ENCODE results near the gene SERPINF2. TPM values are rescaled to one million over a fixed set of nuclear protein-coding genes. Genes with fewer than 3 reads are reported as not detected.

The SERPINF2 gene
- total and polyA plus RNA-seq, 2 donors from 2014 or later, result 30.6 to 209 TPM

DNA sequence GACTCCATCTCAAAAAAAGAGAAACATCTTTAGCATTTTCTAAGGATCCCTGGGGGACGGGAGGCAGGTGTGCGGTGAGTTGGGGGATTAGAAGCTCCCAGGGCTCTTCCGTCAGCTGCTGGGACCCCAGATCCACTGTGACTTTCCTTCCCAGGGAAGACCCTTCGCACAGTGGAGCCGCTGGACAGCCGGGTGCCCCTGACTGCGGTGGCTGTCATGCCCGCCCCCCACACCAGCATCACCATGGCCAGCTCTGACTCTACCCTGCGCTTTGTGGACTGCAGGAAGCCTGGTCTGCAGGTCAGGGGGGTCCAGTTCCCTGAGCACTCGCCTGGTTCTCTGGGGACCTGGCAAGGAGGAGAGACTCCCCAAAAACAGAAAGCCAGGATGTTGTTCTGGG, 7.3 kb upstream of the SERPINF2 start:
- no peak for FAIRE-seq
- intact Hi-C loops (cut with DNase I), result no loop called here
- no peak for DNase-seq
- peaks cover 0 to 3% (median 3%) of the 10 kb centered on the region in 3 donors for H3K36me3 ChIP-seq (ENCODE audit: control insufficient read depth in 2 of 3, insufficient read depth in 3 of 3, low read length in 3 of 3)
- no peak overlapping the region for H3K9ac ChIP-seq (ENCODE audit: low read length in 3 of 3)
- no peak overlapping the region for H3K4me3 ChIP-seq (ENCODE audit: low read length in 3 of 3)
- H3K27ac ChIP-seq (ENCODE audit: low read depth in 2 of 2, low read length in 2 of 2), result peak overlapping the region in 1 of 2 donors; percentile 76
- peaks cover 3 to 32% (median 6%) of the 10 kb centered on the region in 3 donors for H3K4me1 ChIP-seq (ENCODE audit: control insufficient read depth in 2 of 3, insufficient read depth in 2 of 3, low read depth in 1 of 3, low read length in 3 of 3)
- no peaks in the 10 kb centered on the region for H3K27me3 ChIP-seq (ENCODE audit: control insufficient read depth, insufficient read depth, low read length)
- TF ChIP-seq, protein P1, sequence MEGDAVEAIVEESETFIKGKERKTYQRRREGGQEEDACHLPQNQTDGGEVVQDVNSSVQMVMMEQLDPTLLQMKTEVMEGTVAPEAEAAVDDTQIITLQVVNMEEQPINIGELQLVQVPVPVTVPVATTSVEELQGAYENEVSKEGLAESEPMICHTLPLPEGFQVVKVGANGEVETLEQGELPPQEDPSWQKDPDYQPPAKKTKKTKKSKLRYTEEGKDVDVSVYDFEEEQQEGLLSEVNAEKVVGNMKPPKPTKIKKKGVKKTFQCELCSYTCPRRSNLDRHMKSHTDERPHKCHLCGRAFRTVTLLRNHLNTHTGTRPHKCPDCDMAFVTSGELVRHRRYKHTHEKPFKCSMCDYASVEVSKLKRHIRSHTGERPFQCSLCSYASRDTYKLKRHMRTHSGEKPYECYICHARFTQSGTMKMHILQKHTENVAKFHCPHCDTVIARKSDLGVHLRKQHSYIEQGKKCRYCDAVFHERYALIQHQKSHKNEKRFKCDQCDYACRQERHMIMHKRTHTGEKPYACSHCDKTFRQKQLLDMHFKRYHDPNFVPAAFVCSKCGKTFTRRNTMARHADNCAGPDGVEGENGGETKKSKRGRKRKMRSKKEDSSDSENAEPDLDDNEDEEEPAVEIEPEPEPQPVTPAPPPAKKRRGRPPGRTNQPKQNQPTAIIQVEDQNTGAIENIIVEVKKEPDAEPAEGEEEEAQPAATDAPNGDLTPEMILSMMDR (IDR thresholded peaks at IDR 0.05; ENCODE audit: borderline replicate concordance, extremely low read depth, insufficient read depth), result no peak
- no peaks in the 10 kb centered on the region for H3K9me3 ChIP-seq (ENCODE audit: control insufficient read depth in 2 of 3, insufficient read depth in 1 of 3, low read length in 3 of 3)

DNA sequence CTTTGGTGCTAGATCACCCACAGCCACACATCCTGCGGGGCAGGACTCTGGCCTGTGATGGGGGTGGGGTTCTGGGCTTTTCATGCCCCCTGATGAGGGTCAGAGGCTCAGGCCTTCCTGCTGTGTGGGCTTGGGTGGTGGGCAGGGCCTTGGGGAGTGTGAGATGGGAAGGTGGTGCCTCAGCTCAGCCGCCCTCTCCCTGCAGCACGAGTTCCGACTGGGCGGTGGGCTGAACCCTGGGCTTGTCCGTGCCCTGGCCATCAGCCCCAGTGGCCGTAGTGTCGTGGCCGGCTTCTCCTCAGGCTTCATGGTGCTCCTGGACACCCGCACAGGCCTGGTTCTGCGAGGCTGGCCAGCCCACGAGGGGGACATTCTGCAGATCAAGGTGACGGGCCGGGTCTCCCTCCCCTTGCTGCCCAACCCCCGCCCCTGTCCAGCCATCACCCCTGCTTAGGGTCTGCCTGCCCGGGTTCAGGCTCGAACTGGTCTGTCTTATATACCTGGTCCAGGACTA, 6.8 kb upstream of the SERPINF2 start:
- peaks cover 0 to 3% (median 3%) of the 10 kb centered on the region in 3 donors for H3K36me3 ChIP-seq (ENCODE audit: control insufficient read depth in 2 of 3, insufficient read depth in 3 of 3, low read length in 3 of 3)
- no peak overlapping the region for H3K9ac ChIP-seq (ENCODE audit: low read length in 3 of 3)
- H3K27me3 ChIP-seq (ENCODE audit: control insufficient read depth, insufficient read depth, low read length), result no peaks in the 10 kb centered on the region
- DNase-seq, result no peak
- TF ChIP-seq, protein P1 (IDR thresholded peaks at IDR 0.05; ENCODE audit: borderline replicate concordance, extremely low read depth, insufficient read depth), result no peak
- intact Hi-C loops (cut with DNase I), result no loop called here
- H3K27ac ChIP-seq (ENCODE audit: low read depth in 2 of 2, low read length in 2 of 2), result peak overlapping the region; percentile 76 to 83
- H3K9me3 ChIP-seq (ENCODE audit: control insufficient read depth in 2 of 3, insufficient read depth in 1 of 3, low read length in 3 of 3), result no peaks in the 10 kb centered on the region
- H3K4me3 ChIP-seq (ENCODE audit: low read length in 3 of 3), result no peak overlapping the region
- FAIRE-seq, result no peak
- peaks cover 3 to 29% (median 6%) of the 10 kb centered on the region in 3 donors for H3K4me1 ChIP-seq (ENCODE audit: control insufficient read depth in 2 of 3, insufficient read depth in 2 of 3, low read depth in 1 of 3, low read length in 3 of 3)

DNA sequence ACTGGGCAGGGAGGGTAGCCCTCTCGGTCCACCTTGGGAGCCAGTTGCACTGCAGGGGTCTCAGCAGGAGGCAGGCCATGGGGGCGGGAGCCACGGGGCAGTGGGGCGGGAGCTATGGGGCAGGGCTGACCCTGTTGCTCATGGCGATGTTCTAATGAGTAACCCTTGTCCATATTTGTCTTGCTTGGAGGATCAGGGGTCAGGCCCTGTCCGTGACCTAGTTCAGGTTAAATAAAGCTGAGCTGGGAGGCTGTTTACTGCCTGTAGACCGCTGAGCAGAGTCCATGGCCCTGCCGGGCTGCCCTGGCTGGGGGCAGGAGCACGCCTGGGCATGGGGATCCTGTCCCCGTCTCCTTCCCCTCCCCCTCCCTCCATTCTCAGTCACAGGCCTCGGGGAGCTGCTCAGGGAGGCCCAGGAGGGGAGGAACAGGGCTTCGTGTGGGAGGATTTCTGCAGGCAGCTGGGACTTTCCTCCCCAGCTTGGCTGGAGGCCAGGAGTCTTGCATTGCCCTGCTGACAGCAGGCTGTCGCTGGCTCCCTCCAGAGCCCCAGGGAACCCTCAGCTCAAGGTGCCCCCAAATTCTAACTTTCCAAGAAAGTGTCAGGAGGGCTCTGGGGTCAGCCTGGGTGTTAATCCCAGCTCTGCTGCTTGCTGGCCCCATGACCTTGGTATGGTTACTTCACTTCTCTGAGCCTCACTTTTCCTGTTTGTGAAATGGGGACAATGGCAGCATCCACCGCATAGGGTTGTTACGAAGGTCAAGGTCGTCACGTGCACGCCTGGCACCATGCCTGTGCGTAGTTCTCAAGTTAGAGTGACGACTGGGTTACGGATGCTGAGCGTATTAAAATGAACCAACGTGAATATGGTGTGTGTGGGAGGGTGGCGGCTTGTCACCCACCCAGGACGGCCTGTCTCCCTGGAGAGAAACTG, 6.1 kb upstream of the SERPINF2 start:
- no peaks in the 10 kb centered on the region for H3K9me3 ChIP-seq (ENCODE audit: control insufficient read depth in 2 of 3, insufficient read depth in 1 of 3, low read length in 3 of 3)
- H3K36me3 ChIP-seq (ENCODE audit: control insufficient read depth in 2 of 3, insufficient read depth in 3 of 3, low read length in 3 of 3), result peaks cover 0 to 3% (median 3%) of the 10 kb centered on the region in 3 donors
- intact Hi-C loops (cut with DNase I), result no loop called here
- FAIRE-seq (no peak), DNase-seq (peak; percentile 56 to 92 (median 78))
- TF ChIP-seq, protein P1 (IDR thresholded peaks at IDR 0.05; ENCODE audit: borderline replicate concordance, extremely low read depth, insufficient read depth), result no peak
- peak overlapping the region in 1 of 3 donors; percentile 35 for H3K4me3 ChIP-seq (ENCODE audit: low read length in 3 of 3)
- peaks cover 3 to 26% (median 6%) of the 10 kb centered on the region in 3 donors for H3K4me1 ChIP-seq (ENCODE audit: control insufficient read depth in 2 of 3, insufficient read depth in 2 of 3, low read depth in 1 of 3, low read length in 3 of 3)
- peak overlapping the region; percentile 76 to 83 for H3K27ac ChIP-seq (ENCODE audit: low read depth in 2 of 2, low read length in 2 of 2)
- peak overlapping the region in 1 of 3 donors; percentile 48 for H3K9ac ChIP-seq (ENCODE audit: low read length in 3 of 3)
- H3K27me3 ChIP-seq (ENCODE audit: control insufficient read depth, insufficient read depth, low read length), result no peaks in the 10 kb centered on the region

Data from kidney (tissue), 14 donors.